ENCODE results near the gene TNPO1.
"Not testable (repeated sequence)": the region's sequence is repeated elsewhere in the genome, so short reads cannot be mapped to it uniquely, and the experiment has no call there.

TNPO1 gene

DNA sequence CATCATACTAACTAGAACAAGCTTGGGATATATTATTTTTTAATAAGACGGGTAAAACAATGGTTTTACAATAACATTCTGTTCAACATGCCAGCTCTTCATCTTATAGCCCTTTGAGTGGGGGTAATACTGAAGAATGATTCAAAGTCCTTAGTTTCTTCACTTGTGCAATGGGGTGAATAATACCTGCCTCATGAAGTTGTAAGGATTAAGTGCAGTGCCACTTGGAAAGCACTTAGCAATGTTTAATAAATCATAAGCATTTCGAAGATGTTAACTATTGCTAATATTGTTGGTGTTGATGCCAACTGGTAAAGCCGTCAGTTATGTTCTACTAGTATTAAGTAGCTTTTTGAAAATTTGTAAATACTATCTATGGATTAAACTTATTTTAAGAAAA is 38.0 kb downstream of the TNPO1 start:
- no peak for DNase-seq (ENCODE audit: low read depth)

DNA sequence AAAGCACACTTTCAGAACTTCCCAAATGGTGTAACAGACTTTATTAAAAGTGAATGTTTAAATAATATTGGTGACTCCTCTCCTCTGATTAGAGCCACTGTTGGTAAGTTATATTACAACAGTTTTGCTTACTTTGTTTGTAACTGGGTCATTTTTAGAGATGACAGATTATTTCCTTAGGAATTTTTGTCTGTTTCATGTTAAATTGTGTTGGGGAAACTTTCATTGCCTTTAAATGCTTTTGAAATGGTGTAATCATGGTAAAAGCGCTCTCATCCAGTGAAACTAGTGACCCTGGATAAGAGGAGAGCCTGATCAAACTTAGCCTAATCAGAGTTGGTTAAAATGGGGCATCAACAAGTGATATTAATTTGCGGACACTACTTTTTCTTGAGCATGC is 39.4 kb downstream of the TNPO1 start:
- DNase-seq (ENCODE audit: low read depth) = no peak

DNA sequence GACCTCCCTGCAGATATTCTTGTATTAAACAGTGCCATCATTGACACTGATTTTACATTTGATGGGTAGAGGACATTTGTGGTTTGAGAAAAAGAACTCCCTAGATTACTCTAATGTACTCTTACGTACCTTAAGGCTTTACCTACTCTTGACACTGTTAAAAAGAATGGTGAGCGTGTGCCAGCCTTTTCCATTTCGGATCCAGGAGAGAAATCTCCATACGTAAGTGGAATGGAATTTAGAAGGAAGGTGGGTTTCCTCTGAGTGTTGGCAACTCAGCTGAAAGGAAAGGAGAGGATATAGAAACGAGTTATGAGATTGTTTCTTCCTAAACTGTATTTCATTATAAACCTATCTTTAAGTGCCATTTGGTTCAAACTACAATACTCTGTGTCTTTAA is 40.9 kb downstream of the TNPO1 start:
- DNase-seq (ENCODE audit: low read depth) = no peak

DNA sequence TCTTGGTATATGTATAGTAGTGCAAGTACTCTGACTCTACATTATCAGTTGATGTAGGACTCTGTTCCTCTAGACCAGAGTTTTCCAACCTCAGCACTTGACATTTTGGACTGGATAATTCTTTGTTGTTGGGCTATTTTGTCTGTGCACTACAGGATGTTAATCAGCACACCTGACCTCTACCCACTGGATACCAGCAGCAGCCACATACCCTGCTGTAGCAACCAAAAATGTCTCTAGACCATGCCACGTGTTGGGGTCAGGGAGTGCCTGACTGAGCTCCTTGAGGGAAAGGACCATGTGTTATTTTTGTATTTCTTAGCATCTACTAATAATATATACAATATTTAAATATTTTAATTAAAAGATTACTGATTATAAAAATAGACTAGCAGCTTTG is 42.7 kb downstream of the TNPO1 start:
- DNase-seq (ENCODE audit: low read depth) = no peak

DNA sequence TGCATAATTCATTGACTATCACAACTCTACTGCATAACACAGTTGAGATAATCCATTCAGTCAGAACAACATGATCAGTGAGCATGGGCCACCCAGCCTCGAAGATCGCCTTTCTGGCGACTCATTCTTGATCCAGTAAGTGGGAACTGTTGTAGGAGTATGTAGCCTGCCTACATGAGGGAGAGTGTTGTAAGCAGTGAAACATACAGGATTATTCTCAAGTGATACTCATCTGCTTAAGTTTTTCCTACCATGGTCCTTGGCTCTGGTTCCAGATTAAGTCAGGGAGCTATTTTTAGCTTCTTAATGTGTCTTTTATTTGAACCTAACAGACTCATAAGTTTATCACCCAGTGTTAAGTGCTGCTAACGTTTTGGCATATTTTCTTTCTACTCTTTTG is 44.0 kb downstream of the TNPO1 start:
- DNase-seq (ENCODE audit: low read depth) = peak; percentile 36

DNA sequence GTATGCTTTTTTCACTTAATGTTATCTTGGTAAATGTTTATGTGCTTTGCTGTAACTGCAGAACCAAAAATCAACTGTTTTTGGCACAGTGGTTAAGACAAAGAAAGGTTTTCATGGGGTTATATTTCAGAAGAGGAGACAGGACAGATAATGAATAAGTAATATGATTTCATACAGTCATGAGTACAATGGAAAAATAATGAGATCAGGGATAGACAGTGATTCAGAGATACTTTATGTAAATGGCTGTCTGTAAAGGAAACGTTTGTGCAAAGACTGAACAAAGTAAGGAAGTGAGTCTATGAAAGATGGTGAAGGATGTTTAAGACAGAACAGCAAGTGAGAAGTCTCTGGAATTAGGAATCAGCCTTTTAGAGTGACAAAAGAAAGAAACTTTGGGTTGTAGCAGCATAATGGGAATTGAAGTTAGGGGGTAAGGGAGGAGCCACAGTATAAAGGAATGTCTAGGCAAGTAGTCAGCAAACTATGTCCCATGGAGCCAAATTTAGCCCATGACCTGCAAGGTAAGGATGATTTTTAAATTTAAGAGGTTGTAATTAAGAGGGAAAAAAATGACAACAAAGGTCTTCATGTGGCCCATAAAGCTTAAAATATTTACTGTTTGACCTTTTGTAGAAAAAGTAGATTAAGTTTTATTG is 55.0 kb downstream of the TNPO1 start:
- DNase-seq (ENCODE audit: low read depth) = no peak

DNA sequence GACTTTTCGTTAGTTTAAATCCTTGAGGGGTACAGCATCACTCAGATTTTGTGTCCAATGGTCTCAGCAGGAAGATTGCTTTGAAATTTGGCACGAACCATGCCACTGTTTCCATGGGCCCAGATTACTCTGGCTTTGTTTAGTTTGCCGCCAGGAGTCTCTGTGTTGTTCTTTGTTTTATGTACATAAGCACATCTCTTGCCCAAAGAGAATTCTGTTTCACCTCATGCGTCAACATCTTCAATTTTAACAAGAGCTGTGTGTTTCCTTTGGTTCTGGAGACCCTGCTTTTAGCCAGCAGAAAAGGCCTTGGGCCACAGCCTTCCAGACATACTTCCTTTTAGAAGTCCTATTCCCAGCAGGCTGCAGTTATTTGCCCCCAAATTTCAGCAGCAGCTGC is 62.4 kb downstream of the TNPO1 start:
- no peak for DNase-seq (ENCODE audit: low read depth)

DNA sequence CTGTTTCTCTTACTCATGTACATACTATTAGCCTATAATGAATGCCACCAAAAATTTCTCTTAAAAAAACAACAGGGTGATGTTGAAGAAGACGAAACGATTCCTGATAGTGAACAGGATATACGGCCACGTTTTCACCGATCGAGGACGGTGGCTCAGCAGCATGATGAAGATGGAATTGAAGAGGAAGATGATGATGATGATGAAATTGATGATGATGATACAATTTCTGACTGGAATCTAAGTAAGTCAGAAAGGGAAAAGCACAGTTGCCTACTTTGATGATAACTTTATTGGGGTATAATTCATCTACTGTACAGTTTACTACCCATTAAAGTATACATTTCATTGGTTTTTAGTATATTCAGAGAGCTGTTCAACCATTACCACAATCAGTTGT is 66.5 kb downstream of the TNPO1 start:
- no peak for DNase-seq (ENCODE audit: low read depth)

DNA sequence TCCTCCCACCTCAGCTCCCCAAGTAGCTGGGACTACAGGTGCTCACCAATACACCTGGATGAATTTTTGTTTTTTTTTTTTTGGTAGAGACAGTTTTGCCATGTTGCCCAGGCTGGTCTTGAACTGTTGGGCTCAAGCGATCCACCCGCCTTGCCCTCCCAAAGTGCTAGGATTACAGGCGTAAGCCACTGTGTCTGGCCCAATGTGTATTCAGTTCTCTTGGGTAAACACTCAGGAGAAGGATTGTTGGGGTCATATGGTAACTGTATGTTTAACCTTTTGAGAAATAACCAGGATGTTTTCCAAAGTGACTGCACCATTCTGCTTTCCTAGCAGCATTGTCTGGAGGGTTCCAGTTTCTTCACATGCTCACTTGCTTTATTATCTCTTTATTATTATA is 67.4 kb downstream of the TNPO1 start:
- DNase-seq (ENCODE audit: low read depth) = no peak

DNA sequence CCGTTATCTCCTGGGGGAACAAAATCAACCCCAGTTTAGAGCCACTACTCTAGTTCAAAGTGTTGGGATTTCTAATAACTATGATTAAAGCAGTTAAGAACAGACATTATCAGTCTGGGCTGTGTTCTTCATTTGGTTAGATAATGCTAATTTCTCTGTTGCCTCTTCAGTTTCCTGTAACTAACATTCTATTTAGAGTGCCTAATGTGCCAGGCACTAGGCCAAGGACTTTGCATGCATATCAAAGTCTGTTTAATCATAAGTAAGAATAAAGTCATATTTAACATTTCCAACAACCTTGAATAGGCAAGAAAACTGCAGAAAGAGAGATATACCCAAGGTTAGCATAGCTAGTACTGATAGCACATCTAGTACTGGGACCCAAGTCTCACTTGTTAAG is 68.4 kb downstream of the TNPO1 start:
- DNase-seq (ENCODE audit: low read depth) = no peak

DNA sequence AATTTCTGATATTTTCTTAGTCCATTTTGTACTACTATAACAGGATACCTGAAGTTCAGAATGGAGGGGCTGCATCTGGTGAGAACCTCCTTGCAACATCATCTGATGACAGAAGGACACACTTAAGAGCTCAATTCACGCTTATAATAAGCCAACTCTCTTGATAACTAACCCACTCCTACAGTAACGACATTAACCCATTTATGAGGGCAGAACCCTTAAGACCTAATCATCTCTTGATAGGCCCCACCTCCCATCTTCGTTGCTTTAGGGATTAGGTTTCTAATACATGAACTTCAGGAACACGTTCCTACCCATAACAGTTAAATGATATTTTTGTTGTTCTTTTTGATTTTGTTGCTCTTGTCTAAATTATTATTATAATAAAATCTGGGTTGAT is 69.4 kb downstream of the TNPO1 start:
- no peak for DNase-seq (ENCODE audit: low read depth)

DNA sequence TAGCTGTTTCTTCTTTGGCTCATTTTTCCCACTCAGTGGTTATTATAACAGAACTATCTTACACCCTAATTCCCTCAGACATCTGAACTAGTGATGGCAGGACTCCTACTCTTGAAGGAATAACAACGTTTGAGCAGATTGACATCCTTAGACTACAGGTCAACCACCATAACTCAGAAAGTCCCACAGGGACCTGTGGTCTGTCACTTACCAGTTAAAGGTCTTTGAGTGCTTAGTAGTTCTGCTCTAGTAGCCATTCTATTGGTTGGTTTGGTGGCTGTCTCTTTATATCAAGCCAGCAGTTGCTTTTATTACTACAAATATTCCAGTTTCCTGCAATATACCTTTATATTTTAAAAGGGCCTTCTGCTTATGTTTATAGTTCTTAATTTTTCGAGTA is 72.1 kb downstream of the TNPO1 start:
- DNase-seq (ENCODE audit: low read depth) = no peak

DNA sequence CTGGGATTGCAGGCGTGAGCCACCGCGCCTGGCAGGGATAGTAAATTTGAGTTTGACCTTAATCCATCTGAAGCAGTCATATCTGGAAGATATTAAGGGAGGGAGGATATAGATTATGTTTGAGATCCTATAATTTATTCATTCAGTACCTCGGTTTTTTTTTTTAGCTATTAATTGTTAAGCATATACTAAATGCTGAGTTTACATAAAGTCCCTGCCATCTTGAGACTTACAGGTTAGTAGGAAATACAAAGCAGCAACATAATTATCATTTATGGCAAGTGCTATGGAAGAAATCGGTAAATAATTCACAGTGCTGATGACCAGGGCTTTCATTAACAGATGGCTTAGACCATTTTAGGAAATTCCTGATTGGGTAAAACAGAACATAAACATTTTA is 72.9 kb downstream of the TNPO1 start:
- DNase-seq (ENCODE audit: low read depth) = no peak

DNA sequence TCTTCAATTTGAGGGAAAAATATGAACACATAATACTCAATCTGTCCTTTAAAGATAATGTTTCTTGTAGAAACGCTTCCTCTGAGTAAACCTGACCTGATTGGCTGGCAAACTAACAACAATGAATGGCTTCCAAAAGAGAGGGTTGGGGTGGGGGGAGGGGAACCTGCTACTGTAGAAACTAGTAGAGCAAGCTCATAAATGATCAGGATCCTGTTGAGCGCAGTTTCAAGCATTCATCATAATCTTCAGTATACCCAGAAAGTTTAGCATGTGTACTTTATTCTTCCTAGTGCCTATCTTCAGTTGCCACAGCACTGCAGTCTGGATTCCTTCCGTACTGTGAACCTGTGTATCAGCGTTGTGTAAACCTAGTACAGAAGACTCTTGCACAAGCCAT is 76.4 kb downstream of the TNPO1 start:
- no peak for DNase-seq (ENCODE audit: low read depth)

DNA sequence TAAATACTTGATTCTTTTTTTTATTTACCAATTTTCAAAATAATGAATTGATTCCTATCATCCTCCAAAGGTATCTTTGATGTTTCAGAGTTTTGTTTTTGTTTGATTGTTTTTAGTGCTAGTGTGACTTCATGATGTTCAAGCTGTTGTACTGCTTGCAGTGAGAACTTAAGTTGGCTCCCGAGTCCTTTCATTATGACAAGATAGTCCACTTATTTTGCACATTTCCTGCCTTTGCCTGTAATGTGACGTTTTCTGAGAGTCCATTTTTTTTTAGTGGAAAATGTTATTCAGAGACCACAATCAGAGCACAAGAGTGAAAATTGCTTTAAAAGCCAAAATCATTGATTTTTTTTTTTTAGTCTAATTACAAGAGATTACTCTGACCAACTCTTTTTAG is 79.3 kb downstream of the TNPO1 start:
- DNase-seq (ENCODE audit: low read depth) = no peak

DNA sequence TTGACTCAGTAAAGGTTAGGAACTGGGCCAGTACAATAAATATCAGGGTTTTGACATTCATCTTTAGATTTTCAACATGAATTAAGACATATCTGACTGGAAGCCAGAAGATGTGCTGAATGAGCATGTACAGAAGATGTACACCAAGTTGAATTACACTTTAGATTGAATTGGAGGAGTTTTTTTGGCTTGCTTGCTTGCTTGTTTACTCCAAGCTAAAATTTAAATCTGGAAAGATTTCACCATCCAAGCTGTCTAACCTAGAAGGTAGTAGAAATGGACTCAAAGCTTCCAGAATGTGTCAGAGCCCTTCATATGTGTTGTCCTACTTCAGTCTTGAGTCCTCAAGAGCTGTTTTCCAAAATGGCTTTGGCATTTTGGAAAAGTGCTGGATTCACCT is 90.3 kb downstream of the TNPO1 start:
- no peak for DNase-seq (ENCODE audit: low read depth)

DNA sequence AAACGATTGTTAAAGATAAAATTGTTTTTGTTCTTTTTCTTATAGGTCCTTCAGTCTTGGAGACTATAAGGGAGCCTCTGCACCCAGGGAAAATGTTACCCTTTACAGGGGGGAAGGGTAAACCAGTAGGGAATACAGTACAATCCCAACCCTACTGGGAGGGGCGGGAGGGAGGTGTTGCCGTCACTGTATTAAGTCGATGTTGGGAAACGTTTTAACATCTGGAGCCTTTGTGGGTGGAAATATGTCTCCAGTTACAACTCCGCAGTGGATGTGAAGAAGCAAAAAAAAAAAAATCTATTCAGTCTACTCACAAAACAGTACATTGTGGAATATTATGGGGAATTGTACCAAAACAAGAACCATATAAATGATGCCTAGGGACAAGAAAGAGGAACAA is 92.2 kb downstream of the TNPO1 start:
- peak; percentile 13 for DNase-seq (ENCODE audit: low read depth)

DNA sequence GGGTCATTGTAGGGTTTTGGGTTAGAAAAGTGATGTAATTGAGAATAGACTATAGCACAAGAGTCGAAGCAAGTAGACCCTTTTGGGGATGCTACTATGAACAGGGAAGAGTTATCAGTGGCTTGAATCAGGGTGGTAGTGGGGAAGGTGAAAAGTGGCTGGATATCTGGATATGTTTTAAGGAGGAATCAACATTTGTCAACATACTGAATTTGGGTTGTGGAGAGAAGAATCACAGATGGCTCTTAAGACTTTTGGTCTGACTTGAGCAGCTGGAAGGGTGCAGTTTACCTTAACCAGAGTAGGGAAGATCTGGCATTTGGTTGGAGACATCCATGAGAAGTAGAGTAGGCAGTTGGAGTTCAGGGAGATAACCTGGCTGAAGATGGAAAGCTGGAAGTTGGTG is 100.9 kb downstream of the TNPO1 start:
- DNase-seq (ENCODE audit: low read depth) = no peak

DNA sequence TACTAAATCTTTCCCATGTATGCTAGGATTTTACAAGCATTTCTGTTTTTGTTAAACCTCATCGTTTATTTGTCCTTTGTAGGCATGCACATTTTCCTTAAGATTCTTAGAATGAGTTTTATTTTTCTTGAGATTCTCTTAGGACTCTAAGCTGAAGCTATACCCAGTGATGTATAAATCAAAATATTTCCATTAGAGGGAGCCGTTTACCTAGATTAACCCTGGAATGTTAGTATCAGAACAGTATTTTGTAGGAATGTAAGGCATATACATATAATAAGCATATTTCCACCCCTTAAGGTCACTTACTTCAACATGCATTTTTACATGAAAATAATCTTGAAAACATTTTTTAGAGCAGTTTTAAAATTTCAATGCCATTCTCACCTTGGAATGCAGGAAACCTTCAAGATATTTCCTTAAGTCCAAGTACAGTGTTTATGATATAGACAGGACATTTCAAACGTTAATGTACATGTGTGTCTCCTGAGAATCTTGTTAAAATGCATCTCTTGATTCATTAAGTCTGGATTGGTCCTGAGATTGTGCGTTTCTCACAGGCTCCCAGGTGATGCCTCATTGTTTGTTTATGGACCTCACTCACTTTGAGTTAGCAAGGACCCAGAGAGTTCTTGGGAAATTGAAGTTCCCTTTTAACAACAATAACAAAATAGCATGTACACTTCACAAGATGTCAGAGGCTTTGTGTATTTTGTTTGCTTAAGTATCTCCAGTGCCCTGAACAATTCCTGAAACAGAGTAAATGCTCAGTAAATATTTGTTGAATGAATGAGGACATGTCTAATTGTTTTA is 104.4 kb downstream of the TNPO1 start:
- DNase-seq (ENCODE audit: low read depth) = no peak

DNA sequence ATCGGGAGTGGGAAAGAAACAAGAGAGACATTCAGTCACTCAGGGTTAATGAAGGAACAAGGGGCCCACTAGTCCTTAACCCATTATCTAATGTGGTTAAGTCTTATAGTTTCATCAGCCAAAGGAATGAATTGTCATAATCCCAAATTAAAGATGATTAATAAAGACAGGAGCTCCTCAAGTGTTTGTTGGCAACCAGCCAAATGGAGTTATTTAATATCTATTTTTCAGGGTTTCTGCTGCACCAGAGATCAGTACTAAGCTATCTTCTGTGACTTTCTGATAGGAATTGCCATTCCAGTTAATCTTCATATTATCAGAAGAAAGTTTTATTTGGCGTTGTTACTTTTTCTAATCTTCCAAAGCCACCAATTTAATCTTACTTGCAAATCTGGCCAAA is 105.4 kb downstream of the TNPO1 start:
- no peak for DNase-seq (ENCODE audit: low read depth)

DNA sequence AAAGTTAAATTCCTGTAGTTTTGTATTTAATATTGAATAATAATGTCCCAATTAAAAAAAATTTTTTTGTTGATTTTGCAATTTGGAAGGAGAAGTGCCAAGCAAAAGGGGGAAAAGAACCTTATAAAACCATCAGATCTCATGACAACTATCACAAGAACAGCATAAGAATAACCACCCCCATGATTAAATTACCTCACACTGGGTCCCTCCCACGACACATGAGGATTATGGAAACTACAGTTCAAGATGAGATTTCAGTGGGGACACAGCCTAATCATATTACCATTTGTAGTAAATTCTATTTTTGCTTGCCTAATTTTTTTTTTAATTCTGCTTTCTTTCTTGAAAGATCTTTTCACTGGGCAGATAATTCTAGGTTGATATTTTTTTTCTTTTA is 106.0 kb downstream of the TNPO1 start:
- no peak for DNase-seq (ENCODE audit: low read depth)

DNA sequence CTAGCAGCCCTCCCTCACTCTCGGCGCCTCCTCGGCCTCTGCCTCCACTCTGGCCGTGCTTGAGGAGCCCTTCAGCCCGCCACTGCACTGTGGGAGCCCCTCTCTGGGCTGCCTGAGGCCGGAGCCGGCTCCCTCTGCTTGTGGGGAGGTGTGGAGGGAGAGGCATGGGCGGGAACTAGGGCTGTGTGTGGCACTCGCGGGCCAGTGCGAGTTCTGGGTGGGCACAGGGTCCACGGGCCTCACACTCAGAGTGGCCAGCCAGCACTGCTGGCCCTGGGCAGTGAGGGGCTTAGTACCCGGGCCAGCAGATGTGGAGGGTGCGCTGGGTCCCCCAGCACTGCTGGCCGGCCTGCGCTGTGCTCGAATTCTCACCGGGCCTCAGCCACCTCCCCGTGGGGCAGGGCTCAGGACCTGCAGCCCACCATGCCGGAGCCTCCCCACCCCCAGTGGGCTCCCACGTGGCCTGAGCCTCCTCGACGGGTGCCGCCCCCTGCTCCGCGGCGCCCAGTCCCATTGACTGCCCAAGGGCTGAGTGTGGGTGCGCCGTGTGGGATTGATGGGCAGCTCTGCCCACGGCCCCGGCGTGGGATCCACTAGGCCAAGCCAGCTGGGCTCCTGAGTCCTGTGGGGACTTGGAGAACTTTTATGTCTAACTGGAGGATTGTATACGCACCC is 109.0 kb downstream of the TNPO1 start:
- no peak for DNase-seq (ENCODE audit: low read depth)

DNA sequence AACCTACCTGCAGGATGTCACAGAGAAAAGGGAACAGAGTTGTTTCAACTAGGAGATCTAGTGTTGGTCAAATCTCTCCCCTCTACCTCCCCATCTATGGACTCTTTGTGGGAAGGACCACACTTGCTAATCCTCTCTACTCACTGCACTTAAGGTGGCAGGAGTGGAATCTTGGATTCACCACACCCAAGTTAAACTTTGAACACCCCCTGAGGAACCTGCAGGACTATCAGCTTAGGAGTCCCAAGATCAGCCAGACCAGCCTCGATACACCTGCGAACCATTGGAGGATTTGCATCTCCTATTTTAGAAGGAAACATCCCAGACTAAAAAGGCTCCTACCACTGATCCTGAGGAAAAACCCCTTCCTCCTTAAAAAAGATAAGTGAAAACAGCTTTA is 116.2 kb downstream of the TNPO1 start:
- not testable (repeated sequence) for DNase-seq (ENCODE audit: low read depth)
